DND-41 (cell line): ENCODE measurements around the gene EPB41L2.

Source experiments
- CTCF ChIP-seq: IDR thresholded peaks from 2 replicates; pipeline ENCODE4 v1.5.1; 2012; ENCODE audit warnings: borderline replicate concordance, low read length, moderate library complexity, mild to moderate bottlenecking; ENCODE audit not compliant: poor library complexity, severe bottlenecking; ENCODE audit errors: extremely low read depth
- EZH2 ChIP-seq: IDR thresholded peaks from 3 replicates; pipeline ENCODE4 v1.6.1; 2012; ENCODE audit warnings: borderline replicate concordance, low read depth, mild to moderate bottlenecking, moderate library complexity, low read length, inconsistent platforms; ENCODE audit not compliant: severe bottlenecking

- TF ChIP-seq CTCF (no peak), EZH2 (no peak)
Measured at GRCh38 chr6:131023834-131024504, 39.1 kb downstream of the EPB41L2 start.
